Measurements from ENCODE around the gene LRRC4C. TPM values are rescaled to one million over a fixed set of nuclear protein-coding genes. Genes with fewer than 3 reads are reported as not detected.

The LRRC4C gene
- total RNA-seq, 1 donor from 2014 or later, result not detected

DNA sequence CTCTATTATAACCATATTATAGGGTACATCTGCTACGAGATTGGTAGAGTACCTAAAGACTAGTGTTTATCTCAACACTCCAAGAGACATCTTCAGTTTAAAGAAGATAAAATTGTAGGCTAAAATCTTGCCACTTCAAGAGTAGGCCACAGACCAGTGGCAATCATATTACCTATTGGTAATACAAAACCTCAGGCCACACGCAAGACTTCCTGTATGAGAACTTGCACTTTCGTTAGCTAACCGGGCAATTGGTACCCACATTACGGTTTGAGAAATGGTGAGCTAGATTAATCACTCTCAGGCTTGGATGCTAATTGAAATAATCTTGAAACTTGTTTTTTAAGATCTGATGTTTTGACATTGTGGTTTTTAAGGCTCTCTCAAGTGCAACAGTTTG, 772.7 kb downstream of the LRRC4C start:
- no peaks in the 10 kb centered on the region for H3K27me3 Mint-ChIP-seq (ENCODE audit: insufficient read depth)
- no peaks in the 10 kb centered on the region for H3K4me1 Mint-ChIP-seq (ENCODE audit: low read depth)
- H3K9me3 Mint-ChIP-seq, result peaks cover 15% of the 10 kb centered on the region
- intact Hi-C loops (cut with micrococcal nuclease), result no loop called here
- H3K36me3 Mint-ChIP-seq (ENCODE audit: low read depth), result no peaks in the 10 kb centered on the region
- H3K27ac Mint-ChIP-seq, result no peak overlapping the region
- no peak overlapping the region for H3K4me3 Mint-ChIP-seq
- no peak for DNase-seq (ENCODE audit: low spot score)

DNA sequence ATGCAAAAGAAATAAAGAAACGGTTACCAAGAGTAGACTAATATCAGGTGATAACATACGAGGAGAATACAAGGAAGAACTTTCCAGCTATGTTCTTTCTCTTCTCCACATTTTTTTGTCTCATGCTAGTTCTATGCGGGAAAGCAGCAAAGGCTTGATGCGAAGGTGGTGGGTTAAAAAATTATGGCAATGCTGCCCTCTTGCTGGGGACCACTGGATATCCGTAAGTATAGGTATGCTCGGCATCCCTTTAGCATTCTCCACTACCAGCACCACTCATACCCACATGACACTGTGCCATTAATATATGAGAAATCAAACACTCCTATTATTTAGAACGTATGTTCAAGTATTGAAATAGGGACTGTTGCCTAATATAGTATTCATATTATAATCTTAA, 776.4 kb downstream of the LRRC4C start:
- DNase-seq (ENCODE audit: low spot score), result no peak
- Mint-ChIP-seq H3K9me3 (peaks cover 31% of the 10 kb centered on the region), H3K36me3 (ENCODE audit: low read depth) (no peaks in the 10 kb centered on the region), H3K4me1 (ENCODE audit: low read depth) (no peaks in the 10 kb centered on the region), H3K4me3 (no peak overlapping the region), H3K27ac (no peak overlapping the region), H3K27me3 (ENCODE audit: insufficient read depth) (no peaks in the 10 kb centered on the region)
- intact Hi-C loops (cut with micrococcal nuclease), result no loop called here

GRCh38 chr11:40679276-40679675, 780.2 kb downstream of the LRRC4C start:
- DNase-seq (ENCODE audit: low spot score), result no peak
- Mint-ChIP-seq H3K27ac (no peak overlapping the region), H3K9me3 (peaks cover 32% of the 10 kb centered on the region), H3K27me3 (ENCODE audit: insufficient read depth) (no peaks in the 10 kb centered on the region), H3K4me3 (no peak overlapping the region), H3K4me1 (ENCODE audit: low read depth) (no peaks in the 10 kb centered on the region), H3K36me3 (ENCODE audit: low read depth) (no peaks in the 10 kb centered on the region)
- intact Hi-C loops (cut with micrococcal nuclease), result no loop called here

DNA sequence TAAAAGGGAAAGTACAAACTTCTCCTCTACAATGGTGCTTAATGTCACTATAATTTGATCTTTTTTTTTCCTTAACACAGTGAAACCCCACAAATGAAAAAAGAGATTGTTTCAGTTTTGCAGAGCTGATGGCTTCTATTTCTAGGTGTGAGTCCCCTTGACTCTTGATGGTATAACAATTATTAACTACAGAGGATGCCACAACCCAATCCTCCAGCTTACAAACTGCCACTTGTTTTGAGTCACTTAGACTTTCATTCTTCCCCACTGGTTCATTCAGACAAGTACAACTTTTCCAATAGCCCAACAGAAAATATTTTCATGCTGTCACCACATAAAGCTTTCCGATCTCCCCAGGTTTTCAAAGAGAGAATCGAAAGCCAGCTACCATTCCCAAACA, 812.2 kb downstream of the LRRC4C start:
- Mint-ChIP-seq H3K36me3 (ENCODE audit: low read depth) (no peaks in the 10 kb centered on the region), H3K27me3 (ENCODE audit: insufficient read depth) (no peaks in the 10 kb centered on the region), H3K4me1 (ENCODE audit: low read depth) (no peaks in the 10 kb centered on the region), H3K9me3 (peaks cover 54% of the 10 kb centered on the region), H3K27ac (no peak overlapping the region), H3K4me3 (no peak overlapping the region)
- DNase-seq (ENCODE audit: low spot score), result no peak
- intact Hi-C loops (cut with micrococcal nuclease), result no loop called here

- H3K27ac Mint-ChIP-seq, result no peak overlapping the region
- no peak for DNase-seq (ENCODE audit: low spot score)
- H3K36me3 Mint-ChIP-seq (ENCODE audit: low read depth), result no peaks in the 10 kb centered on the region
- intact Hi-C loops (cut with micrococcal nuclease), result no loop called here
- no peak overlapping the region for H3K4me3 Mint-ChIP-seq
- no peaks in the 10 kb centered on the region for H3K27me3 Mint-ChIP-seq (ENCODE audit: insufficient read depth)
- H3K9me3 Mint-ChIP-seq, result peaks cover 38% of the 10 kb centered on the region
- no peaks in the 10 kb centered on the region for H3K4me1 Mint-ChIP-seq (ENCODE audit: low read depth)
These were observed 817.2 kb downstream of the LRRC4C start for GRCh38 chr11:40642284-40642683.

DNA sequence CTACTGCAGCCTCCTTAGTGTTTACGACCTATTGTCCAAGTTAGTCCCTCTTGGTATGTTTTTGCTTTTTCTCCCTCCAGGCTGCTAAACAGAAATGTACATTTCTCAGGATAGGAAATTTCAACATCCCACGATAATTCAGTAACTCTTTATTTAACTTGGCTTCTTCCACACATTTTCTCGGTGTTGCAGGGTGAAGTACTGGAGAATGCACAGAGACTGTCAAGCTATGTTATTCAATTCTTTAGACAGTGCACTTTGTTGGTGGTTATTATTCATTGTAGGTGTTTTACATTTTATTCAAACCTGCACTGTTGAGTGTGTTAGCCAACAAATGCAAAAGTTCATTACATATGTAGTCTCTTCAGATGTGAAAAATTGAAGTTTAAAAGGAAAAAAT, 839.8 kb downstream of the LRRC4C start:
- no peak for DNase-seq (ENCODE audit: low spot score)
- Mint-ChIP-seq H3K4me3 (no peak overlapping the region), H3K9me3 (peaks cover 24% of the 10 kb centered on the region), H3K36me3 (ENCODE audit: low read depth) (no peaks in the 10 kb centered on the region), H3K27ac (no peak overlapping the region), H3K4me1 (ENCODE audit: low read depth) (no peaks in the 10 kb centered on the region), H3K27me3 (ENCODE audit: insufficient read depth) (no peaks in the 10 kb centered on the region)
- intact Hi-C loops (cut with micrococcal nuclease), result no loop called here

GRCh38 chr11:40606800-40607199, 852.7 kb downstream of the LRRC4C start:
- peaks cover 65% of the 10 kb centered on the region for H3K9me3 Mint-ChIP-seq
- H3K36me3 Mint-ChIP-seq (ENCODE audit: low read depth), result no peaks in the 10 kb centered on the region
- intact Hi-C loops (cut with micrococcal nuclease), result no loop called here
- no peak overlapping the region for H3K4me3 Mint-ChIP-seq
- H3K4me1 Mint-ChIP-seq (ENCODE audit: low read depth), result no peaks in the 10 kb centered on the region
- DNase-seq (ENCODE audit: low spot score), result no peak
- no peak overlapping the region for H3K27ac Mint-ChIP-seq
- H3K27me3 Mint-ChIP-seq (ENCODE audit: insufficient read depth), result no peaks in the 10 kb centered on the region

DNA sequence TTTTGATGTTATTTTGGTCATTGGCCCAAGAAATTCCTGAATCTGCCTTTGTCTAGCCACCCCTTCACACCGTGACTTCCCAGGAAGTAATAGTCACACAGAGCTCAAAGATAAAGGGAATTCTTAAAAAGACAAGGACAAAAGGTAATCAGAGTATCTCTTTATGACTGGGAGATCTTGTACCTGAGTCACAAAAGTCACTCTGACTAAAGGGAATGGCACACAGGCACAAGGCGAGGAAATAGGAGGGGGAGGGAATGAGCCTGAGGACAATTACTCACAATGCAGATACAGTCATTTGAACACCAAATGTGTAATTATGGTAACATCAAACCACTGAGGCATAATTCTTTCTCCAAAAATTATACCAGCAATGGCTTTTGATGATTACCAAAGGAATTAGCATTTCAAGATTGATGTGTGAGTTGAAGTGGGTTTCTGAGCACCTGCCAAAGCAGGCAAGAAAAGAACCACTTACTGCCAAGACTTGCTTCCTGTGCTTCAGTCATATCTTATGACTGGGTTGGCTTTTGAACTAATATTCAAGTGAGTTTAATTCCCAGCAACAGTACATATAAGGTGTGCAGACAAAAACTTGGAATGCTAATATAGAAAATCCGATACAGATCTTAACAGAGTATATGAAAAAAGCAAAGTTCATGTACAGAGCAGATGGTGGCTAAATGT, 856.4 kb downstream of the LRRC4C start:
- no peak for DNase-seq (ENCODE audit: low spot score)
- Mint-ChIP-seq H3K9me3 (peaks cover 62% of the 10 kb centered on the region), H3K27ac (no peak overlapping the region), H3K36me3 (ENCODE audit: low read depth) (no peaks in the 10 kb centered on the region), H3K4me3 (no peak overlapping the region), H3K27me3 (ENCODE audit: insufficient read depth) (no peaks in the 10 kb centered on the region), H3K4me1 (ENCODE audit: low read depth) (no peaks in the 10 kb centered on the region)
- intact Hi-C loops (cut with micrococcal nuclease), result no loop called here

GRCh38 chr11:40597546-40598113, 861.8 kb downstream of the LRRC4C start:
- Mint-ChIP-seq H3K27me3 (ENCODE audit: insufficient read depth) (no peaks in the 10 kb centered on the region), H3K4me1 (ENCODE audit: low read depth) (no peaks in the 10 kb centered on the region), H3K4me3 (no peak overlapping the region)

DNA sequence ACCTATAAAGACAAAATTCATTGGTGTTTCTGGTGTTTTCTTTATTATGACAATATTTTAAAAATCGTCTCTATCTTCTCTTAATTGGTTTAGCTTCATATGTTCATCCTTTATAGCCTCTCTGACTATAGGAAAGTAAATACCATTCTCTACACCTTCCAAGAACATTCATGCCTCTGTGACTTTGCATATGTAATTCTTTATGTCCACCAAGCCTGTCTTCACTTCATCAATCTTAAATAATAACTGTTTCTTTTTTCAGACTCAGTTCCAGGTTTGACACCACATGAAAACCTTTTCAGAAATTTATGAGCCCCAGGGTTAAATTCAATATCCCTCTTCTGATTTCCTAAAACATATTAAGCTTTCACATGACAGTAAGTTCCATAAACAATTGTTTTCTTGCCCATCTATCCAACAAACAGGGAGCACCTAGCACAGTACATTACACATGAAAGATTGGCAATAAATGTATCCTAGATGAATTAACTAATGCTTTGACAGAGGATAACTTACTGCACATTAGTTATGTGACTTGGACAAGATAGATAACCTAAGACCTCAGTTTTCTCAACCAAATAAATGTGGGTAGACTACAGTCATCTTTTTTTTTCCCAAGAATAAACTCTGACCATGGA, 886.1 kb downstream of the LRRC4C start:
- Mint-ChIP-seq H3K9me3 (peaks cover 18% of the 10 kb centered on the region), H3K36me3 (ENCODE audit: low read depth) (no peaks in the 10 kb centered on the region), H3K4me1 (ENCODE audit: low read depth) (no peaks in the 10 kb centered on the region), H3K27ac (no peak overlapping the region), H3K4me3 (no peak overlapping the region), H3K27me3 (ENCODE audit: insufficient read depth) (no peaks in the 10 kb centered on the region)
- intact Hi-C loops (cut with micrococcal nuclease), result no loop called here
- DNase-seq (ENCODE audit: low spot score), result no peak

More at GRCh38 chr11:40597546-40598113, 861.8 kb downstream of the LRRC4C start:
- Mint-ChIP-seq H3K36me3 (ENCODE audit: low read depth) (no peaks in the 10 kb centered on the region), H3K27ac (no peak overlapping the region), H3K9me3 (peaks cover 26% of the 10 kb centered on the region)
- intact Hi-C loops (cut with micrococcal nuclease), result no loop called here
- no peak for DNase-seq (ENCODE audit: low spot score)

- intact Hi-C loops (cut with micrococcal nuclease), result no loop called here
- Mint-ChIP-seq H3K4me3 (no peak overlapping the region), H3K27ac (no peak overlapping the region), H3K36me3 (ENCODE audit: low read depth) (no peaks in the 10 kb centered on the region), H3K9me3 (peaks cover 12% of the 10 kb centered on the region), H3K27me3 (ENCODE audit: insufficient read depth) (no peaks in the 10 kb centered on the region), H3K4me1 (ENCODE audit: low read depth) (no peaks in the 10 kb centered on the region)
- DNase-seq (ENCODE audit: low spot score), result no peak
These were observed 889.4 kb downstream of the LRRC4C start for GRCh38 chr11:40569947-40570531.

DNA sequence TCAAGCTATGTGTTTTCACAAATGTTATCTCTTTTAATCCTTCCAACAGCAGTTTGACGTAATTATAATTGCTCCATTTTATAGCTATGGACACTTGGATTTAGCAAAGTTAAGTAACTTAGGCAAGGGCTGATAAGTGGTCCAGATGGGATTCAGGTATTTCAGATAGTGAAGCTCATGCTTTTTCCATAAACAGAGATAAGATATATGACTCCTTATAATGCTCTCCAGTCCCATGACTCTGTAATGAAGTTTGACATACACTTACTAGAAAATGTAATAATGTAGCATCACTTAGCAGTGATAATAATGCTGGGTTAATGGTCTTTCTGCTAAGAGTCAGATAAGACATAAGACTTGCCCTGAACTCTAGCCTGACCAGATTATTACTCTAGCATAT, 892.1 kb downstream of the LRRC4C start:
- DNase-seq (ENCODE audit: low spot score), result no peak
- intact Hi-C loops (cut with micrococcal nuclease), result no loop called here
- Mint-ChIP-seq H3K9me3 (peaks cover 18% of the 10 kb centered on the region), H3K36me3 (ENCODE audit: low read depth) (no peaks in the 10 kb centered on the region), H3K27ac (no peak overlapping the region), H3K27me3 (ENCODE audit: insufficient read depth) (no peaks in the 10 kb centered on the region), H3K4me1 (ENCODE audit: low read depth) (no peaks in the 10 kb centered on the region), H3K4me3 (no peak overlapping the region)

- peaks cover 22% of the 10 kb centered on the region for H3K9me3 Mint-ChIP-seq
- H3K27me3 Mint-ChIP-seq (ENCODE audit: insufficient read depth), result no peaks in the 10 kb centered on the region
- DNase-seq (ENCODE audit: low spot score), result no peak
- H3K4me3 Mint-ChIP-seq, result no peak overlapping the region
- intact Hi-C loops (cut with micrococcal nuclease), result no loop called here
- no peaks in the 10 kb centered on the region for H3K4me1 Mint-ChIP-seq (ENCODE audit: low read depth)
- H3K27ac Mint-ChIP-seq, result no peak overlapping the region
- no peaks in the 10 kb centered on the region for H3K36me3 Mint-ChIP-seq (ENCODE audit: low read depth)
These were observed 915.3 kb downstream of the LRRC4C start for GRCh38 chr11:40544162-40544561.
